MM.1S (cell line): ENCODE data around the gene ALPL.
"Not testable (repeated sequence)": the region's sequence is repeated elsewhere in the genome, so short reads cannot be mapped to it uniquely, and the experiment has no call there.

Source experiments
- DNase-seq: peaks from one replicate; pipeline ENCODE4 v3.0.0-alpha.2; 2015
- H2AFZ ChIP-seq: fragments of 300-600 bp; sonication (generic); 2 replicates; pipeline ENCODE4 v1.6.0; 2016; ENCODE audit warnings: antibody characterized with exemption, low read length
- H3F3A ChIP-seq: fragments of 300-600 bp; sonication (generic); 2 replicates; pipeline ENCODE4 v1.6.1; 2016; ENCODE audit warnings: mild to moderate bottlenecking, antibody characterized with exemption, low read length, moderate library complexity, mixed read lengths; ENCODE audit not compliant: insufficient read depth
- H3K27ac ChIP-seq: fragments of 300-600 bp; sonication (generic); 2 replicates; pipeline ENCODE4 v1.5.1; 2016; ENCODE audit warnings: mild to moderate bottlenecking, low read length
- H3K27me3 ChIP-seq: fragments of 300-600 bp; sonication (generic); replicated peaks from 2 replicates; pipeline ENCODE4 v1.6.0; 2016; ENCODE audit warnings: low read length; ENCODE audit not compliant: insufficient read depth
- H3K36me3 ChIP-seq: fragments of 300-600 bp; sonication (generic); replicated peaks from 2 replicates; pipeline ENCODE4 v1.6.1; 2016; ENCODE audit warnings: mild to moderate bottlenecking, low read length, mixed read lengths; ENCODE audit not compliant: insufficient read depth
- H3K4me1 ChIP-seq: fragments of 300-600 bp; sonication (generic); 2 replicates; pipeline ENCODE4 v1.6.1; 2016; ENCODE audit warnings: low read length, mixed read lengths
- H3K4me2 ChIP-seq: fragments of 300-600 bp; sonication (generic); 2 replicates; pipeline ENCODE4 v1.6.0; 2016; ENCODE audit warnings: low read depth, low read length
- H3K4me3 ChIP-seq: fragments of 300-600 bp; sonication (generic); 2 replicates; pipeline ENCODE4 v1.5.1; 2016; ENCODE audit warnings: low read length, mixed read lengths
- H3K79me2 ChIP-seq: fragments of 300-600 bp; sonication (generic); 2 replicates; pipeline ENCODE4 v1.6.1; 2016; ENCODE audit warnings: mixed run types, low read length, mixed read lengths
- H3K9ac ChIP-seq: fragments of 300-600 bp; sonication (generic); 2 replicates; pipeline ENCODE4 v1.6.1; 2016; ENCODE audit warnings: low read length, mixed read lengths
- H3K9me2 ChIP-seq: fragments of 300-600 bp; sonication (generic); replicated peaks from 2 replicates; pipeline ENCODE4 v1.6.1; 2016; ENCODE audit warnings: mild to moderate bottlenecking, low read length, mixed read lengths; ENCODE audit not compliant: insufficient read depth
- H3K9me3 ChIP-seq: fragments of 300-600 bp; sonication (generic); replicated peaks from 2 replicates; pipeline ENCODE4 v1.6.1; 2016; ENCODE audit warnings: mild to moderate bottlenecking, low read length, mixed read lengths; ENCODE audit not compliant: insufficient read depth
- H4K20me1 ChIP-seq: fragments of 300-600 bp; sonication (generic); 2 replicates; pipeline ENCODE4 v1.6.1; 2016; ENCODE audit warnings: mild to moderate bottlenecking, low read length, moderate library complexity, mixed read lengths; ENCODE audit not compliant: insufficient read depth
- EZH2 ChIP-seq: fragments of 300-600 bp; sonication (generic); optimal IDR thresholded peaks from 2 replicates; pipeline ENCODE3; 2017; ENCODE audit warnings: low read depth, mild to moderate bottlenecking, antibody characterized with exemption, low read length, mixed read lengths
- EZH2phosphoT487 ChIP-seq: fragments of 300-600 bp; sonication (generic); IDR thresholded peaks from 2 replicates; pipeline ENCODE4 v1.6.1; 2018; ENCODE audit warnings: antibody characterized with exemption, low read length
- TF ChIP-seq, protein P1 (sequence below): fragments of 300-600 bp; sonication (generic); IDR thresholded peaks from 2 replicates; pipeline ENCODE4 v1.5.1; 2016; ENCODE audit warnings: antibody characterized with exemption, low read length, mixed read lengths

The ALPL gene

DNA sequence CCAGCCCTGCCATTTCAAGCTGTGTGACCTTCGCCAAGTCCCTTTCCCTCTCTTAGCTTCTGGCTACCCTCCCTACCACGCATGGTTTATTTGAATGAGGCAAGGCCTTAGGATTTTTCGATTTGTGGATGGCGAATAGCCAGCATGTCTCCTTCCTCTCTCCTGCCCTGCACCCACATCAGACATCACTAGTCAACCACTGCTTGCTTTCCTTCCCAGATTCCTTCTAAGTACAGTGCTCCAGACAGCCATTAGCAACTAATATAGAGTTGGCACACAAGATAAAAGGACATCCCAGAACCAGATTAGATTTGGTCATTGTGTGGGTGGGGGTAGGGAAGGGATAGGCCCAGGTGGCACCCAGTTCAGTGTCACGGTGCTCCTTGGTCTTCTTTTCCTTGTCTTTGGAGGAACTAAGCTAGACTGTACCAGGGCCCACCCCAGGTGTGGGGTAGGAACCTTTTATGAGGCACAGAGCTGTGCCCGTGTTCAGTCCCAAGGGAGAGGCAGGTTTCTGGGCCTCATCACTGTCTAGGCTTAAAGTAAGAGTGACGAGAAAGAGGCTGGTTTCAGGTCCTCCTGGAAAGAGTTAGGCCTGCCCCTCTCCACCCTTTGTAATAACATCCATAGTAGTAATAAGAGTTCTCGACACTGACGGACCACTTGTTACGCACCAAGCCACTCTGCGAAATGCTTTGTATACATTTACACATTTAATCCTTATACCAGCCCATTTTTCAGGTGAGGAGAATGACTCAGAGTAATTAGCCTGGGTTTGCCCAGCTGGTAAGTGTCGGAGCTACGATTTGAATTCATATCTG lies 8.6 kb downstream of the ALPL start:
- no peaks in the 10 kb centered on the region for H3K9me3 ChIP-seq
- H4K20me1 ChIP-seq: no peaks in the 10 kb centered on the region
- H3K4me2 ChIP-seq: no peak overlapping the region

DNA sequence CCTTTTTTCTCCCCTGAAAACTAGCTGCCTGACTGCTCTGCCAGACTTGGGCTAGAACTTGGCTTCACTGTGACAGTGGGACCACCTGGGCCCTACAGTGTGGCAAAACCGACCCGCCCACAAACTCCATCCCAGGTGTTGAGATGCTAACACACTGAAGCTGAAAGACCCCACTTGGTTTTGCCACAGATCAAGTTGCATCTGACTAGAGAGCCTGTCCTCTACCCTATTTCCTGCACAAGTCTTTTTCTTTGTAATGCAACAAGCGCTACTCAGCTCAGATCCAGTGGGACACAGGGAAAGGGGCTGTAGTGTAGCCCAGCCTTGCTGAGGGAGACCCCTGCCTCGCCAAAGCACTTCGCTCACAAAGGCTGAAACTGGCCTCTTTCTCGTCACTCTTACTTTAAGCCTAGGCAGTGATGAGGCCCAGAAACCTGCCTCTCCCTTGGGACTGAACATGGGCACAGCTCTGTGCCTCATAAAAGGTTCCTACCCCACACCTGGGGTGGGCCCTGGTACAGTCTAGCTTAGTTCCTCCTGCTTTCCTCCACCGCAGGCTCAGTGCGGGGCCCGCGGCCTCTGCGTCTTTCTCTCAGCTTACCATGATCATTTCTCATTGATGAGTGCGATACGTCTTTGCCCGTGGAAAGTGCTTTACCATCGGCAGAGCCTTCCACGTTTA lies 9.7 kb downstream of the ALPL start:
- no peaks in the 10 kb centered on the region for H3K79me2 ChIP-seq
- DNase-seq: no peak
- no peaks in the 10 kb centered on the region for H3F3A ChIP-seq
- peaks cover 48% of the 10 kb centered on the region for H3K27me3 ChIP-seq
- H2AFZ ChIP-seq: no peak overlapping the region
- no peak overlapping the region for H3K9ac ChIP-seq
- no peaks in the 10 kb centered on the region for H3K4me1 ChIP-seq
- H4K20me1 ChIP-seq: no peaks in the 10 kb centered on the region
- no peak overlapping the region for H3K4me2 ChIP-seq
- no peaks in the 10 kb centered on the region for H3K9me3 ChIP-seq
- H3K36me3 ChIP-seq: no peaks in the 10 kb centered on the region
- H3K9me2 ChIP-seq: no peaks in the 10 kb centered on the region
- no peak overlapping the region for H3K27ac ChIP-seq
- TF ChIP-seq, protein P1, sequence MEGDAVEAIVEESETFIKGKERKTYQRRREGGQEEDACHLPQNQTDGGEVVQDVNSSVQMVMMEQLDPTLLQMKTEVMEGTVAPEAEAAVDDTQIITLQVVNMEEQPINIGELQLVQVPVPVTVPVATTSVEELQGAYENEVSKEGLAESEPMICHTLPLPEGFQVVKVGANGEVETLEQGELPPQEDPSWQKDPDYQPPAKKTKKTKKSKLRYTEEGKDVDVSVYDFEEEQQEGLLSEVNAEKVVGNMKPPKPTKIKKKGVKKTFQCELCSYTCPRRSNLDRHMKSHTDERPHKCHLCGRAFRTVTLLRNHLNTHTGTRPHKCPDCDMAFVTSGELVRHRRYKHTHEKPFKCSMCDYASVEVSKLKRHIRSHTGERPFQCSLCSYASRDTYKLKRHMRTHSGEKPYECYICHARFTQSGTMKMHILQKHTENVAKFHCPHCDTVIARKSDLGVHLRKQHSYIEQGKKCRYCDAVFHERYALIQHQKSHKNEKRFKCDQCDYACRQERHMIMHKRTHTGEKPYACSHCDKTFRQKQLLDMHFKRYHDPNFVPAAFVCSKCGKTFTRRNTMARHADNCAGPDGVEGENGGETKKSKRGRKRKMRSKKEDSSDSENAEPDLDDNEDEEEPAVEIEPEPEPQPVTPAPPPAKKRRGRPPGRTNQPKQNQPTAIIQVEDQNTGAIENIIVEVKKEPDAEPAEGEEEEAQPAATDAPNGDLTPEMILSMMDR: no peak
- TF ChIP-seq EZH2 (no peak), EZH2phosphoT487 (no peak)
- H3K4me3 ChIP-seq: no peak overlapping the region

More for the DNA sequence above, 8.6 kb downstream of the ALPL start:
- no peaks in the 10 kb centered on the region for H3F3A ChIP-seq
- no peak for TF ChIP-seq EZH2phosphoT487
- TF ChIP-seq, protein P1: no peak
- TF ChIP-seq EZH2: no peak
- H2AFZ ChIP-seq: no peak overlapping the region
- H3K36me3 ChIP-seq: no peaks in the 10 kb centered on the region
- H3K27me3 ChIP-seq: peaks cover 57% of the 10 kb centered on the region
- no peaks in the 10 kb centered on the region for H3K4me1 ChIP-seq
- H3K9me2 ChIP-seq: no peaks in the 10 kb centered on the region
- H3K27ac ChIP-seq: no peak overlapping the region
- H3K79me2 ChIP-seq: no peaks in the 10 kb centered on the region
- no peak overlapping the region for H3K9ac ChIP-seq
- DNase-seq: no peak
- no peak overlapping the region for H3K4me3 ChIP-seq

DNA sequence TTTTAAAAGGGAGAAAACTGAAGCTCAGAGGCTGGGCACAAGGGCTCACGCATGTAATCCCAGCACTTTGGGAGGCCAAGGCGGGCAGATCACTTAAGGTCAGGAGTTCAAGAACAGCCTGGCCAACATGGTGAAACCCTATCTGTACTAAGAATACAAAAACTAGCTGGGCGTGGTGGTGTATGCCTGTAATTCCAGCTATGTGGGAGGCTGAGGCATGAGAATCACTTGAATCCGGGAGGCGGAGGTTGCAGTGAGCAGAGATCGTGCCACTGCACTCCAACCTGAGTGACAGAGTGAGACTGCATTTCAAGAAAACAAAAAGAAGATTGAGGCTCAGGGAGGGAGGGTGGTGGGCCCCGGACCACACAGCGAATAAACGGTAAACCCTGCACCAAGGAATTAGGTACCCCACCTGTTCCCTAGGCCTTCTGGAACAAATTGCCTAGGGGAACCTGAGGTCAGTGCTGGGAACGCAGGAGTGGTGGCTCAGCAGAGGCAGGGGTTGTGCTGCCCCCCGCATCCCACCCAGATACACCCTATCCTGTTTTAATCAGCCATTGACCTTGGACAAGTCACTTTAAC lies 10.4 kb downstream of the ALPL start:
- H3K9me3 ChIP-seq, H3K4me3 ChIP-seq, H3K4me2 ChIP-seq, H3K79me2 ChIP-seq, H4K20me1 ChIP-seq, H3K36me3 ChIP-seq, DNase-seq, H3K9ac ChIP-seq, H3K27ac ChIP-seq, H3K4me1 ChIP-seq, H2AFZ ChIP-seq, H3K9me2 ChIP-seq, H3F3A ChIP-seq: not testable (repeated sequence)
- peaks cover 41% of the 10 kb centered on the region for H3K27me3 ChIP-seq
